Measurements from ENCODE around the gene AIDA.
"Not testable (repeated sequence)": the region's sequence is repeated elsewhere in the genome, so short reads cannot be mapped to it uniquely, and the experiment has no call there.

Gene AIDA

GRCh38 chr1:222697203-222697602, 15.1 kb downstream of the AIDA start:
- no peak for TF ChIP-seq CTCF (IDR thresholded peaks at IDR 0.05; ENCODE audit: extremely low read depth, insufficient read depth, missing control alignments)
- DNase-seq (ENCODE audit: low spot score), result no peak
- in situ Hi-C loops (cut with MboI; ENCODE audit: low pct_unique_long_range_greater_than_20kb, low sequenced_read_pairs, unreplicated experiment), result no loop called here

GRCh38 chr1:222696741-222697140, 15.6 kb downstream of the AIDA start:
- no peak for TF ChIP-seq CTCF (IDR thresholded peaks at IDR 0.05; ENCODE audit: extremely low read depth, insufficient read depth, missing control alignments)
- in situ Hi-C loops (cut with MboI; ENCODE audit: low pct_unique_long_range_greater_than_20kb, low sequenced_read_pairs, unreplicated experiment), result no loop called here
- DNase-seq (ENCODE audit: low spot score), result no peak

- TF ChIP-seq CTCF (IDR thresholded peaks at IDR 0.05; ENCODE audit: extremely low read depth, insufficient read depth, missing control alignments), result no peak
- in situ Hi-C loops (cut with MboI; ENCODE audit: low pct_unique_long_range_greater_than_20kb, low sequenced_read_pairs, unreplicated experiment), result no loop called here
- peak; percentile 24 for DNase-seq (ENCODE audit: low spot score)
Measured at GRCh38 chr1:222694927-222695326, 17.4 kb downstream of the AIDA start.

GRCh38 chr1:222691016-222691415, 21.3 kb downstream of the AIDA start:
- DNase-seq (ENCODE audit: low spot score), result no peak
- in situ Hi-C loops (cut with MboI; ENCODE audit: low pct_unique_long_range_greater_than_20kb, low sequenced_read_pairs, unreplicated experiment), result no loop called here
- TF ChIP-seq CTCF (IDR thresholded peaks at IDR 0.05; ENCODE audit: extremely low read depth, insufficient read depth, missing control alignments), result no peak

- in situ Hi-C loops (cut with MboI; ENCODE audit: low pct_unique_long_range_greater_than_20kb, low sequenced_read_pairs, unreplicated experiment), result no loop called here
- no peak for DNase-seq (ENCODE audit: low spot score)
- no peak for TF ChIP-seq CTCF (IDR thresholded peaks at IDR 0.05; ENCODE audit: extremely low read depth, insufficient read depth, missing control alignments)
Measured at GRCh38 chr1:222680080-222680479, 32.2 kb downstream of the AIDA start.

GRCh38 chr1:222670110-222670509, 42.2 kb downstream of the AIDA start:
- no peak for TF ChIP-seq CTCF (IDR thresholded peaks at IDR 0.05; ENCODE audit: extremely low read depth, insufficient read depth, missing control alignments)
- no peak for DNase-seq (ENCODE audit: low spot score)
- in situ Hi-C loops (cut with MboI; ENCODE audit: low pct_unique_long_range_greater_than_20kb, low sequenced_read_pairs, unreplicated experiment), result no loop called here

GRCh38 chr1:222669107-222669506, 43.2 kb downstream of the AIDA start:
- DNase-seq (ENCODE audit: low spot score); in situ Hi-C loops (cut with MboI; ENCODE audit: low pct_unique_long_range_greater_than_20kb, low sequenced_read_pairs, unreplicated experiment): not testable (repeated sequence)

GRCh38 chr1:222668184-222668583, 44.1 kb downstream of the AIDA start:
- in situ Hi-C loops (cut with MboI; ENCODE audit: low pct_unique_long_range_greater_than_20kb, low sequenced_read_pairs, unreplicated experiment); DNase-seq (ENCODE audit: low spot score): not testable (repeated sequence)
